Neural cell (in vitro differentiated cells): ENCODE results near the gene TRERF1. TPM values are rescaled to one million over a fixed set of nuclear protein-coding genes. Genes with fewer than 3 reads are reported as not detected.

Experiments used
- H2AFZ ChIP-seq: fragments of 200-600, 300-800 bp; sonication (generic), shearing (Covaris generic); 2 replicates; pipeline ENCODE4 v1.6.0; 2014; ENCODE audit warnings: low read depth, mild to moderate bottlenecking, antibody characterized with exemption, low read length, moderate library complexity
- H3F3A ChIP-seq: fragments of 200-600 bp; shearing (Covaris generic); 2 replicates; pipeline ENCODE4 v1.6.1; 2016; ENCODE audit warnings: mild to moderate bottlenecking, moderate library complexity, mixed read lengths, antibody characterized with exemption, low read length; ENCODE audit not compliant: insufficient read depth, poor library complexity, severe bottlenecking
- H3K27ac ChIP-seq: fragments of 200-600, 300-800 bp; sonication (generic), shearing (Covaris generic); 2 replicates; pipeline ENCODE4 v1.5.1; 2014; ENCODE audit warnings: mild to moderate bottlenecking, low read length, moderate library complexity
- H3K27me3 ChIP-seq: fragments of 300-800, 200-600 bp; sonication (generic), shearing (Covaris generic); 2 replicates; pipeline ENCODE4 v1.6.0; 2014; ENCODE audit warnings: mild to moderate bottlenecking, low read depth, low read length, moderate library complexity; ENCODE audit not compliant: insufficient read depth
- H3K36me3 ChIP-seq: fragments of 300-800, 200-600 bp; sonication (generic), shearing (Covaris generic); 2 replicates; pipeline ENCODE4 v1.5.1; 2014; ENCODE audit warnings: mild to moderate bottlenecking, antibody characterized with exemption, low read length, moderate library complexity; ENCODE audit not compliant: insufficient read depth
- H3K4me2 ChIP-seq: fragments of 300-800, 200-600 bp; sonication (generic), shearing (Covaris generic); 2 replicates; pipeline ENCODE4 v1.6.0; 2014; ENCODE audit warnings: mild to moderate bottlenecking, low read length
- H3K4me3 ChIP-seq: fragments of 300-800, 200-600 bp; sonication (generic), shearing (Covaris generic); 2 replicates; pipeline ENCODE4 v1.5.1; 2014; ENCODE audit warnings: mild to moderate bottlenecking, low read length, moderate library complexity
- H3K79me2 ChIP-seq: fragments of 200-600 bp; shearing (Covaris generic); replicated peaks from 2 replicates; pipeline ENCODE4 v1.6.0; 2014; ENCODE audit warnings: mild to moderate bottlenecking, low read length, moderate library complexity; ENCODE audit not compliant: insufficient read depth
- H3K9ac ChIP-seq: fragments of 300-800, 200-600 bp; sonication (generic), shearing (Covaris generic); 2 replicates; pipeline ENCODE4 v1.6.1; 2016; ENCODE audit warnings: mild to moderate bottlenecking, low read length, mixed read lengths
- H3K9me2 ChIP-seq: fragments of 200-600 bp; shearing (Covaris generic); 2 replicates; pipeline ENCODE4 v1.6.1; 2016; ENCODE audit warnings: mild to moderate bottlenecking, low read length, mixed read lengths; ENCODE audit not compliant: insufficient read depth
- H3K9me3 ChIP-seq: fragments of 200-600, 300-800 bp; sonication (generic), shearing (Covaris generic); 2 replicates; pipeline ENCODE4 v1.6.1; 2016; ENCODE audit warnings: mild to moderate bottlenecking, mixed run types, low read length, moderate library complexity, mixed read lengths
- H4K20me1 ChIP-seq: fragments of 200-600 bp; shearing (Covaris generic); 2 replicates; pipeline ENCODE4 v1.6.1; 2016; ENCODE audit warnings: mild to moderate bottlenecking, mixed run types; ENCODE audit not compliant: insufficient read depth
- EP300 ChIP-seq: fragments of 450-650 bp; conservative IDR thresholded peaks from 2 replicates; pipeline ENCODE4 v1.6.1; 2014; ENCODE audit warnings: antibody characterized with exemption, mild to moderate bottlenecking, moderate library complexity; ENCODE audit not compliant: poor library complexity, severe bottlenecking
- EZH2 ChIP-seq: fragments of 200-600, 300-800 bp; shearing (Covaris generic), sonication (generic); IDR thresholded peaks from 2 replicates; pipeline ENCODE4 v1.6.1; 2014; ENCODE audit warnings: antibody characterized with exemption, low read length, borderline replicate concordance, mild to moderate bottlenecking; ENCODE audit not compliant: insufficient read depth, poor library complexity, severe bottlenecking
- MXI1 ChIP-seq: fragments of 450-650 bp; conservative IDR thresholded peaks from 2 replicates; pipeline ENCODE4 v1.6.1; 2014; ENCODE audit warnings: antibody characterized with exemption, mild to moderate bottlenecking; ENCODE audit not compliant: poor library complexity, severe bottlenecking
- POLR2AphosphoS5 ChIP-seq: IDR thresholded peaks from 2 replicates; pipeline ENCODE4 v1.6.1; 2012
- RAD21 ChIP-seq: fragments of 450-650 bp; conservative IDR thresholded peaks from 2 replicates; pipeline ENCODE4 v1.6.1; 2014; ENCODE audit warnings: antibody characterized with exemption, mild to moderate bottlenecking, moderate library complexity
- SMC3 ChIP-seq: fragments of 450-650 bp; conservative IDR thresholded peaks from 2 replicates; pipeline ENCODE4 v1.6.1; 2014; ENCODE audit warnings: antibody characterized with exemption, mild to moderate bottlenecking, moderate library complexity; ENCODE audit not compliant: poor library complexity
- TAF1 ChIP-seq: IDR thresholded peaks from 2 replicates; pipeline ENCODE4 v1.6.1; 2012; ENCODE audit warnings: low read depth
- polyA plus RNA-seq: library from polyadenylated mRNA; depleted of rRNA; stranded (reverse); fragments of >200 nt; gene quantifications from 2 replicates; pipeline ENCODE4 v1.2.3, GENCODE V29; 2014
- TF ChIP-seq, protein P1 (sequence below): fragments of 450-650 bp; IDR thresholded peaks from 2 replicates; pipeline ENCODE4 v1.5.1; 2014; ENCODE audit warnings: antibody characterized with exemption, mild to moderate bottlenecking, moderate library complexity; ENCODE audit not compliant: poor library complexity, severe bottlenecking
- TF ChIP-seq, protein P2 (sequence below): IDR thresholded peaks from 2 replicates; pipeline ENCODE4 v1.6.1; 2012; ENCODE audit warnings: borderline replicate concordance

TRERF1 gene
- polyA plus RNA-seq, 1 donor from 2014 or later, result 4.5 TPM

DNA sequence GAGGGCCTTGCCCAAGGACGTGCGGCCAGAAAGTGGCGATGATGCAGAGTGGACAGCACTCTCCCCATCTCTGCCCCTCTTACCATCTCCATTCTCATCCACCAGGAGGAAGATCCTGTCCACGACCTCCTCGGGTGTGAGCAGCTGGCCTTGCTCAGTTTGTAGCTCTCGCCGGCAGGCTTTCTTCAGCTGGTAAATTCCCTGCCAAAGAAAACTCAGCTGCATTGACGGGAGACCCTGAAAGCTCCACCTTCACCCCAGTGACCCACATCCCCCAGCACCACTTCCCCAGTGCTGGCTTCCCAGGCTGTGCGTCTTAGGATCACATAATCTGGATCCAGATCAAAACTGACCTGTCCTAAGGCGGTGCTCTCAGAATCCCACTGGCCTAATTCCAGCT lies 266.1 kb downstream of the TRERF1 start:
- no peak overlapping the region for H3K4me2 ChIP-seq
- H3K9ac ChIP-seq, result no peak overlapping the region
- no peak overlapping the region for H2AFZ ChIP-seq
- no peaks in the 10 kb centered on the region for H4K20me1 ChIP-seq
- no peaks in the 10 kb centered on the region for H3K36me3 ChIP-seq
- no peak overlapping the region for H3K27ac ChIP-seq
- TF ChIP-seq MXI1 (no peak), SMC3 (no peak), TAF1 (no peak), EP300 (no peak), EZH2 (no peak)
- TF ChIP-seq, protein P1, sequence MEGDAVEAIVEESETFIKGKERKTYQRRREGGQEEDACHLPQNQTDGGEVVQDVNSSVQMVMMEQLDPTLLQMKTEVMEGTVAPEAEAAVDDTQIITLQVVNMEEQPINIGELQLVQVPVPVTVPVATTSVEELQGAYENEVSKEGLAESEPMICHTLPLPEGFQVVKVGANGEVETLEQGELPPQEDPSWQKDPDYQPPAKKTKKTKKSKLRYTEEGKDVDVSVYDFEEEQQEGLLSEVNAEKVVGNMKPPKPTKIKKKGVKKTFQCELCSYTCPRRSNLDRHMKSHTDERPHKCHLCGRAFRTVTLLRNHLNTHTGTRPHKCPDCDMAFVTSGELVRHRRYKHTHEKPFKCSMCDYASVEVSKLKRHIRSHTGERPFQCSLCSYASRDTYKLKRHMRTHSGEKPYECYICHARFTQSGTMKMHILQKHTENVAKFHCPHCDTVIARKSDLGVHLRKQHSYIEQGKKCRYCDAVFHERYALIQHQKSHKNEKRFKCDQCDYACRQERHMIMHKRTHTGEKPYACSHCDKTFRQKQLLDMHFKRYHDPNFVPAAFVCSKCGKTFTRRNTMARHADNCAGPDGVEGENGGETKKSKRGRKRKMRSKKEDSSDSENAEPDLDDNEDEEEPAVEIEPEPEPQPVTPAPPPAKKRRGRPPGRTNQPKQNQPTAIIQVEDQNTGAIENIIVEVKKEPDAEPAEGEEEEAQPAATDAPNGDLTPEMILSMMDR, result no peak
- H3K27me3 ChIP-seq, result no peaks in the 10 kb centered on the region
- H3K79me2 ChIP-seq, result no peaks in the 10 kb centered on the region
- no peaks in the 10 kb centered on the region for H3K9me3 ChIP-seq
- no peaks in the 10 kb centered on the region for H3K9me2 ChIP-seq
- no peaks in the 10 kb centered on the region for H3F3A ChIP-seq
- H3K4me3 ChIP-seq, result no peak overlapping the region

DNA sequence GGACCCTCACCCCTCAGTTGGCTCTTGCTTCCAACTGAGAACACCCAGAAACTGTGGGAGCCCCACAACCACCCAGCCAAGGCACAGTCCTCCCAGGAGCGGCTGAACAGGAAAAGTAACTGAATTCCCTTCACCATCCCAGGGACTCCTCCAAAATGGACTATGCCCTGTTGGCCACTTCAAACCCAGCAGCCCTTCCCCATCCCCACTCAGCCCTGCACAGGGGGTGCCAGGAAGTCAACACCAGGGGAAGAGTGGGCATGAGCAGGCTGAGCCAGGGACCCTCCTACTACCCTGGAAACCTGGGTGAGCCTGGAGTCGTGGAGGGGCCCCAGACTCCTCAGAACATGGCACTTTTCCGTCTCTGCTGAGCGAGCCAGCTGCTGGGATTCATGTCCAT lies 267.3 kb downstream of the TRERF1 start:
- TF ChIP-seq, protein P1, result no peak
- TF ChIP-seq SMC3, result no peak
- TF ChIP-seq, protein P2, sequence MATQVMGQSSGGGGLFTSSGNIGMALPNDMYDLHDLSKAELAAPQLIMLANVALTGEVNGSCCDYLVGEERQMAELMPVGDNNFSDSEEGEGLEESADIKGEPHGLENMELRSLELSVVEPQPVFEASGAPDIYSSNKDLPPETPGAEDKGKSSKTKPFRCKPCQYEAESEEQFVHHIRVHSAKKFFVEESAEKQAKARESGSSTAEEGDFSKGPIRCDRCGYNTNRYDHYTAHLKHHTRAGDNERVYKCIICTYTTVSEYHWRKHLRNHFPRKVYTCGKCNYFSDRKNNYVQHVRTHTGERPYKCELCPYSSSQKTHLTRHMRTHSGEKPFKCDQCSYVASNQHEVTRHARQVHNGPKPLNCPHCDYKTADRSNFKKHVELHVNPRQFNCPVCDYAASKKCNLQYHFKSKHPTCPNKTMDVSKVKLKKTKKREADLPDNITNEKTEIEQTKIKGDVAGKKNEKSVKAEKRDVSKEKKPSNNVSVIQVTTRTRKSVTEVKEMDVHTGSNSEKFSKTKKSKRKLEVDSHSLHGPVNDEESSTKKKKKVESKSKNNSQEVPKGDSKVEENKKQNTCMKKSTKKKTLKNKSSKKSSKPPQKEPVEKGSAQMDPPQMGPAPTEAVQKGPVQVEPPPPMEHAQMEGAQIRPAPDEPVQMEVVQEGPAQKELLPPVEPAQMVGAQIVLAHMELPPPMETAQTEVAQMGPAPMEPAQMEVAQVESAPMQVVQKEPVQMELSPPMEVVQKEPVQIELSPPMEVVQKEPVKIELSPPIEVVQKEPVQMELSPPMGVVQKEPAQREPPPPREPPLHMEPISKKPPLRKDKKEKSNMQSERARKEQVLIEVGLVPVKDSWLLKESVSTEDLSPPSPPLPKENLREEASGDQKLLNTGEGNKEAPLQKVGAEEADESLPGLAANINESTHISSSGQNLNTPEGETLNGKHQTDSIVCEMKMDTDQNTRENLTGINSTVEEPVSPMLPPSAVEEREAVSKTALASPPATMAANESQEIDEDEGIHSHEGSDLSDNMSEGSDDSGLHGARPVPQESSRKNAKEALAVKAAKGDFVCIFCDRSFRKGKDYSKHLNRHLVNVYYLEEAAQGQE, result no peak
- TF ChIP-seq RAD21, result no peak
- no peak for TF ChIP-seq EZH2
- no peak for TF ChIP-seq POLR2AphosphoS5
- no peak for TF ChIP-seq MXI1
- H3K9me2 ChIP-seq, result no peaks in the 10 kb centered on the region
- no peaks in the 10 kb centered on the region for H4K20me1 ChIP-seq
- H3K4me2 ChIP-seq, result no peak overlapping the region
- H3K27ac ChIP-seq, result no peak overlapping the region
- no peaks in the 10 kb centered on the region for H3K79me2 ChIP-seq
- no peaks in the 10 kb centered on the region for H3K9me3 ChIP-seq
- H3K36me3 ChIP-seq, result no peaks in the 10 kb centered on the region
- no peak overlapping the region for H2AFZ ChIP-seq
- no peak overlapping the region for H3K4me3 ChIP-seq
- H3K9ac ChIP-seq, result no peak overlapping the region
- H3F3A ChIP-seq, result no peaks in the 10 kb centered on the region
- H3K27me3 ChIP-seq, result no peaks in the 10 kb centered on the region
